ENCODE results near the gene CUZD1.

CUZD1 gene

GRCh38 chr10:122845783-122846332, at the start of gene CUZD1:
CUZD1 (minus strand) TSS chr10:122845857; CDS start chr10:122845843, 14 bp downstream.
- Histone ChIP-seq H3K27ac (ENCODE audit: low read depth, low read length) (no peak within 1 kb of the TSS), H3K27me3 (ENCODE audit: control insufficient read depth in 1 of 2, insufficient read depth in 2 of 2, low read length in 2 of 2) (no peaks in the 10 kb centered on the region), H3K36me3 (ENCODE audit: control insufficient read depth in 1 of 2, insufficient read depth in 2 of 2, low read length in 2 of 2) (peaks cover 2 to 10% of the 10 kb centered on the region in 2 donors), H3K9ac (ENCODE audit: low read depth in 1 of 2, low read length in 2 of 2) (no peak within 1 kb of the TSS), H3K9me3 (ENCODE audit: control insufficient read depth in 1 of 2, low read length in 2 of 2) (peaks cover 0 to 4% of the 10 kb centered on the region in 2 donors), H3K4me1 (ENCODE audit: control insufficient read depth in 1 of 2, insufficient read depth in 2 of 2, low read length in 2 of 2) (no peaks in the 10 kb centered on the region), H3K4me3 (ENCODE audit: low read depth in 1 of 2, low read length in 2 of 2) (no peak within 1 kb of the TSS)

- no peaks in the 10 kb centered on the region for H3K36me3 ChIP-seq (ENCODE audit: control insufficient read depth in 1 of 2, insufficient read depth in 2 of 2, low read length in 2 of 2)
- no peaks in the 10 kb centered on the region for H3K9me3 ChIP-seq (ENCODE audit: control insufficient read depth in 1 of 2, low read length in 2 of 2)
- H3K4me1 ChIP-seq (ENCODE audit: control insufficient read depth in 1 of 2, insufficient read depth in 2 of 2, low read length in 2 of 2): no peaks in the 10 kb centered on the region
- H3K27me3 ChIP-seq (ENCODE audit: control insufficient read depth in 1 of 2, insufficient read depth in 2 of 2, low read length in 2 of 2): no peaks in the 10 kb centered on the region
- no peak overlapping the region for H3K9ac ChIP-seq (ENCODE audit: low read depth in 1 of 2, low read length in 2 of 2)
- H3K27ac ChIP-seq (ENCODE audit: low read depth, low read length): no peak overlapping the region
- H3K4me3 ChIP-seq (ENCODE audit: low read depth in 1 of 2, low read length in 2 of 2): no peak overlapping the region
These were observed 48.7 kb upstream of the CUZD1 start for GRCh38 chr10:122894261-122894944.

GRCh38 chr10:122884166-122884565, 38.5 kb upstream of the CUZD1 start:
- Histone ChIP-seq H3K4me1 (ENCODE audit: control insufficient read depth in 1 of 2, insufficient read depth in 2 of 2, low read length in 2 of 2) (peaks cover 5 to 9% of the 10 kb centered on the region in 2 donors), H3K27me3 (ENCODE audit: control insufficient read depth in 1 of 2, insufficient read depth in 2 of 2, low read length in 2 of 2) (no peaks in the 10 kb centered on the region), H3K9ac (ENCODE audit: low read depth in 1 of 2, low read length in 2 of 2) (no peak overlapping the region), H3K4me3 (ENCODE audit: low read depth in 1 of 2, low read length in 2 of 2) (no peak overlapping the region), H3K36me3 (ENCODE audit: control insufficient read depth in 1 of 2, insufficient read depth in 2 of 2, low read length in 2 of 2) (no peaks in the 10 kb centered on the region), H3K27ac (ENCODE audit: low read depth, low read length) (no peak overlapping the region), H3K9me3 (ENCODE audit: control insufficient read depth in 1 of 2, low read length in 2 of 2) (no peaks in the 10 kb centered on the region)

- Histone ChIP-seq H3K9ac (ENCODE audit: low read depth in 1 of 2, low read length in 2 of 2) (no peak overlapping the region), H3K27me3 (ENCODE audit: control insufficient read depth in 1 of 2, insufficient read depth in 2 of 2, low read length in 2 of 2) (no peaks in the 10 kb centered on the region), H3K27ac (ENCODE audit: low read depth, low read length) (no peak overlapping the region), H3K36me3 (ENCODE audit: control insufficient read depth in 1 of 2, insufficient read depth in 2 of 2, low read length in 2 of 2) (no peaks in the 10 kb centered on the region), H3K4me1 (ENCODE audit: control insufficient read depth in 1 of 2, insufficient read depth in 2 of 2, low read length in 2 of 2) (peaks cover 6 to 18% of the 10 kb centered on the region in 2 donors), H3K4me3 (ENCODE audit: low read depth in 1 of 2, low read length in 2 of 2) (no peak overlapping the region), H3K9me3 (ENCODE audit: control insufficient read depth in 1 of 2, low read length in 2 of 2) (no peaks in the 10 kb centered on the region)
These were observed 37.1 kb upstream of the CUZD1 start for GRCh38 chr10:122882766-122883165.

- Histone ChIP-seq H3K27me3 (ENCODE audit: control insufficient read depth in 1 of 2, insufficient read depth in 2 of 2, low read length in 2 of 2) (no peaks in the 10 kb centered on the region), H3K27ac (ENCODE audit: low read depth, low read length) (peak within 1 kb of the TSS; percentile 3), H3K4me1 (ENCODE audit: control insufficient read depth in 1 of 2, insufficient read depth in 2 of 2, low read length in 2 of 2) (peaks cover 8 to 18% of the 10 kb centered on the region in 2 donors), H3K4me3 (ENCODE audit: low read depth in 1 of 2, low read length in 2 of 2) (peak within 1 kb of the TSS; percentile 85 to 95), H3K9me3 (ENCODE audit: control insufficient read depth in 1 of 2, low read length in 2 of 2) (no peaks in the 10 kb centered on the region), H3K9ac (ENCODE audit: low read depth in 1 of 2, low read length in 2 of 2) (peak within 1 kb of the TSS; percentile 65 to 85), H3K36me3 (ENCODE audit: control insufficient read depth in 1 of 2, insufficient read depth in 2 of 2, low read length in 2 of 2) (no peaks in the 10 kb centered on the region)
These were observed 33.9 kb upstream of the CUZD1 start, which contains the start of gene FAM24B for GRCh38 chr10:122879339-122880273. FAM24B (minus strand) TSS chr10:122879581; CDS start chr10:122850515, 29,066 bp downstream.

GRCh38 chr10:122878799-122879338, 33.2 kb upstream of the CUZD1 start:
- H3K4me3 ChIP-seq (ENCODE audit: low read depth in 1 of 2, low read length in 2 of 2): peak overlapping the region; percentile 85 to 95
- peak overlapping the region; percentile 3 for H3K27ac ChIP-seq (ENCODE audit: low read depth, low read length)
- no peaks in the 10 kb centered on the region for H3K36me3 ChIP-seq (ENCODE audit: control insufficient read depth in 1 of 2, insufficient read depth in 2 of 2, low read length in 2 of 2)
- peak overlapping the region; percentile 65 to 85 for H3K9ac ChIP-seq (ENCODE audit: low read depth in 1 of 2, low read length in 2 of 2)
- H3K4me1 ChIP-seq (ENCODE audit: control insufficient read depth in 1 of 2, insufficient read depth in 2 of 2, low read length in 2 of 2): peaks cover 8 to 18% of the 10 kb centered on the region in 2 donors
- H3K9me3 ChIP-seq (ENCODE audit: control insufficient read depth in 1 of 2, low read length in 2 of 2): no peaks in the 10 kb centered on the region
- no peaks in the 10 kb centered on the region for H3K27me3 ChIP-seq (ENCODE audit: control insufficient read depth in 1 of 2, insufficient read depth in 2 of 2, low read length in 2 of 2)

GRCh38 chr10:122877264-122877663, 31.6 kb upstream of the CUZD1 start:
- Histone ChIP-seq H3K9me3 (ENCODE audit: control insufficient read depth in 1 of 2, low read length in 2 of 2) (no peaks in the 10 kb centered on the region), H3K9ac (ENCODE audit: low read depth in 1 of 2, low read length in 2 of 2) (no peak overlapping the region), H3K4me3 (ENCODE audit: low read depth in 1 of 2, low read length in 2 of 2) (no peak overlapping the region), H3K4me1 (ENCODE audit: control insufficient read depth in 1 of 2, insufficient read depth in 2 of 2, low read length in 2 of 2) (peaks cover 8 to 18% of the 10 kb centered on the region in 2 donors), H3K27ac (ENCODE audit: low read depth, low read length) (no peak overlapping the region), H3K27me3 (ENCODE audit: control insufficient read depth in 1 of 2, insufficient read depth in 2 of 2, low read length in 2 of 2) (no peaks in the 10 kb centered on the region), H3K36me3 (ENCODE audit: control insufficient read depth in 1 of 2, insufficient read depth in 2 of 2, low read length in 2 of 2) (no peaks in the 10 kb centered on the region)

- H3K9me3 ChIP-seq (ENCODE audit: control insufficient read depth in 1 of 2, low read length in 2 of 2): no peaks in the 10 kb centered on the region
- no peak overlapping the region for H3K4me3 ChIP-seq (ENCODE audit: low read depth in 1 of 2, low read length in 2 of 2)
- no peaks in the 10 kb centered on the region for H3K36me3 ChIP-seq (ENCODE audit: control insufficient read depth in 1 of 2, insufficient read depth in 2 of 2, low read length in 2 of 2)
- H3K27me3 ChIP-seq (ENCODE audit: control insufficient read depth in 1 of 2, insufficient read depth in 2 of 2, low read length in 2 of 2): no peaks in the 10 kb centered on the region
- no peak overlapping the region for H3K9ac ChIP-seq (ENCODE audit: low read depth in 1 of 2, low read length in 2 of 2)
- H3K27ac ChIP-seq (ENCODE audit: low read depth, low read length): no peak overlapping the region
- H3K4me1 ChIP-seq (ENCODE audit: control insufficient read depth in 1 of 2, insufficient read depth in 2 of 2, low read length in 2 of 2): peaks cover 8 to 18% of the 10 kb centered on the region in 2 donors
These were observed 30.8 kb upstream of the CUZD1 start for GRCh38 chr10:122876467-122876855.

GRCh38 chr10:122875843-122876466, 30.3 kb upstream of the CUZD1 start:
- H3K9ac ChIP-seq (ENCODE audit: low read depth in 1 of 2, low read length in 2 of 2): no peak overlapping the region
- H3K9me3 ChIP-seq (ENCODE audit: control insufficient read depth in 1 of 2, low read length in 2 of 2): no peaks in the 10 kb centered on the region
- H3K4me1 ChIP-seq (ENCODE audit: control insufficient read depth in 1 of 2, insufficient read depth in 2 of 2, low read length in 2 of 2): peaks cover 8 to 18% of the 10 kb centered on the region in 2 donors
- no peak overlapping the region for H3K27ac ChIP-seq (ENCODE audit: low read depth, low read length)
- H3K27me3 ChIP-seq (ENCODE audit: control insufficient read depth in 1 of 2, insufficient read depth in 2 of 2, low read length in 2 of 2): no peaks in the 10 kb centered on the region
- no peaks in the 10 kb centered on the region for H3K36me3 ChIP-seq (ENCODE audit: control insufficient read depth in 1 of 2, insufficient read depth in 2 of 2, low read length in 2 of 2)
- no peak overlapping the region for H3K4me3 ChIP-seq (ENCODE audit: low read depth in 1 of 2, low read length in 2 of 2)
